Astrocyte (in vitro differentiated cells and primary cell): ENCODE measurements around the gene SEC24A.

Source experiments
- CTCF ChIP-seq: IDR thresholded peaks from 2 replicates; pipeline ENCODE4 v1.5.1; 2011; ENCODE audit warnings: low read depth, mild to moderate bottlenecking, inconsistent platforms, low read length, moderate library complexity; ENCODE audit not compliant: insufficient read depth
- EZH2 ChIP-seq: IDR thresholded peaks from 2 replicates; pipeline ENCODE4 v1.6.1; 2012; ENCODE audit warnings: mild to moderate bottlenecking, low read length, inconsistent platforms; ENCODE audit not compliant: insufficient read depth

- TF ChIP-seq CTCF (no peak), EZH2 (no peak)
These were observed at the start of gene SEC24A for GRCh38 chr5:134648425-134649162.
